Natural killer cell (primary cell): Measurements from ENCODE around the gene SLC22A17. TPM values are rescaled to one million over a fixed set of nuclear protein-coding genes. Genes with fewer than 3 reads are reported as not detected.

Source experiments
- ATAC-seq, 3 donors: fragments of 150-1000 bp in 2 of 3; fragments of 200-7000 bp in 1 of 3; cut with Tn5 transposase; 1 replicate in 1 of 3; 2 replicates in 2 of 3; pipeline ENCODE4 v1.10.0; 2021; ENCODE audit warnings: mild to moderate bottlenecking in 2 of 3, moderate library complexity in 2 of 3
- DNase-seq, 2 donors: peaks; one replicate each; pipeline versions ENCODE4 v3.0.0 to v3.0.0-alpha.2; 2013 to 2021; ENCODE audit warnings: mixed read lengths in 1 of 2
- H3K27ac ChIP-seq: one replicate; pipeline ENCODE4 v1.5.1; 2013; ENCODE audit warnings: mild to moderate bottlenecking, low read length
- H3K27me3 ChIP-seq: one replicate; pipeline ENCODE4 v1.6.1; 2013; ENCODE audit warnings: low read length; ENCODE audit not compliant: control insufficient read depth, insufficient read depth
- H3K36me3 ChIP-seq: one replicate; pipeline ENCODE4 v1.6.1; 2013; ENCODE audit warnings: low read length; ENCODE audit not compliant: control insufficient read depth, insufficient read depth
- H3K4me1 ChIP-seq: one replicate; pipeline ENCODE4 v1.6.1; 2013; ENCODE audit warnings: low read length; ENCODE audit not compliant: control insufficient read depth, insufficient read depth
- H3K4me3 ChIP-seq: one replicate; pipeline ENCODE4 v1.5.1; 2013; ENCODE audit warnings: low read length
- H3K9me3 ChIP-seq: one replicate; pipeline ENCODE4 v1.6.1; 2013; ENCODE audit warnings: low read length; ENCODE audit not compliant: control insufficient read depth, insufficient read depth
- H3K27ac Mint-ChIP-seq, 2 donors: one replicate each; pipeline ENCODE4 v1.8.0; 2022; ENCODE audit warnings: mild to moderate bottlenecking in 2 of 2, mixed read lengths in 2 of 2, moderate library complexity in 1 of 2
- H3K27me3 Mint-ChIP-seq, 2 donors: one replicate each; pipeline ENCODE4 v1.8.0; 2022; ENCODE audit warnings: low read depth in 2 of 2, mixed read lengths in 2 of 2
- H3K36me3 Mint-ChIP-seq: one replicate; pipeline ENCODE4 v1.8.0; 2022; ENCODE audit warnings: mixed read lengths
- H3K4me1 Mint-ChIP-seq, 2 donors: one replicate each; pipeline ENCODE4 v1.8.0; 2022; ENCODE audit warnings: mixed read lengths in 2 of 2
- H3K4me3 Mint-ChIP-seq: one replicate; pipeline ENCODE4 v1.8.0; 2022; ENCODE audit warnings: mild to moderate bottlenecking, moderate library complexity, mixed read lengths
- H3K9me3 Mint-ChIP-seq, 2 donors: one replicate each; pipeline ENCODE4 v1.8.0; 2022; ENCODE audit warnings: mixed read lengths in 2 of 2
- WGBS: methylation state at CpG from one replicate; pipeline ENCODE4 v1.1.7; 2013; ENCODE audit warnings: missing lambda C conversion rate; ENCODE audit not compliant: insufficient coverage; 5-methylcytosine and 5-hydroxymethylcytosine counted together
- intact Hi-C: fragments of 100-400 bp; cut with micrococcal nuclease; formaldehyde crosslinking; loops from one replicate; pipeline ENCODE4 v1.14.2; 2022
- total RNA-seq, 4 donors: library from RNA; stranded (reverse); fragments of 120-200 nt in 1 of 4; gene quantifications; one replicate each; pipeline versions ENCODE4 v1.2.3 to v1.2.4, GENCODE V29; 2013 to 2022
- TF ChIP-seq, protein P1 (sequence below): fragments of 200-600 bp; IDR thresholded peaks from one replicate; pipeline ENCODE4 v1.8.0; 2022; ENCODE audit warnings: antibody characterized with exemption

The SLC22A17 gene
- total RNA-seq, 3 donors from 2014 or later (not counting 1 experiment from before 2014, with no cell fraction given) = 0.28 to 1.00 TPM; not detected in 1

DNA sequence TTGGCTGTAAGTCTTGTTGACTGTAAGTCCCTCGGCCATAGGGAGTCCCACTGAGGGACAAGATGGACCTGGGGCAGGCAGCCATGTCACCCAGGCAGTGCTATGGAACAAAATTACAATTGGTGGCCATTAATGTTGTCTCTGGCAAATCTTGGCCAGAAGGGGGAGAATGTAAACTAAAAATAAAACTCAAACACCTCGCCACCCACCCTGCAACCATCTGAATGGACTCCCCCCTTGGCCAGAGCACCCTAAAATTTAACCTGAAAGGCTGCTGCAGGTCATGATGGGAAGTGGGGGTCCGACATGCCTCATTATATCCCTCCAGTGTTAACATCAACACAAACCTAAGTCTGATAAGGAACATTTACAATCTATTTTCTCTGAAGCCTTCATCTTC is 8.2 kb downstream of the SLC22A17 start:
- H3K27ac Mint-ChIP-seq = no peak overlapping the region
- TF ChIP-seq, protein P1, sequence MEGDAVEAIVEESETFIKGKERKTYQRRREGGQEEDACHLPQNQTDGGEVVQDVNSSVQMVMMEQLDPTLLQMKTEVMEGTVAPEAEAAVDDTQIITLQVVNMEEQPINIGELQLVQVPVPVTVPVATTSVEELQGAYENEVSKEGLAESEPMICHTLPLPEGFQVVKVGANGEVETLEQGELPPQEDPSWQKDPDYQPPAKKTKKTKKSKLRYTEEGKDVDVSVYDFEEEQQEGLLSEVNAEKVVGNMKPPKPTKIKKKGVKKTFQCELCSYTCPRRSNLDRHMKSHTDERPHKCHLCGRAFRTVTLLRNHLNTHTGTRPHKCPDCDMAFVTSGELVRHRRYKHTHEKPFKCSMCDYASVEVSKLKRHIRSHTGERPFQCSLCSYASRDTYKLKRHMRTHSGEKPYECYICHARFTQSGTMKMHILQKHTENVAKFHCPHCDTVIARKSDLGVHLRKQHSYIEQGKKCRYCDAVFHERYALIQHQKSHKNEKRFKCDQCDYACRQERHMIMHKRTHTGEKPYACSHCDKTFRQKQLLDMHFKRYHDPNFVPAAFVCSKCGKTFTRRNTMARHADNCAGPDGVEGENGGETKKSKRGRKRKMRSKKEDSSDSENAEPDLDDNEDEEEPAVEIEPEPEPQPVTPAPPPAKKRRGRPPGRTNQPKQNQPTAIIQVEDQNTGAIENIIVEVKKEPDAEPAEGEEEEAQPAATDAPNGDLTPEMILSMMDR = no peak
- Histone ChIP-seq H3K9me3 (no peaks in the 10 kb centered on the region), H3K36me3 (no peaks in the 10 kb centered on the region), H3K4me1 (no peaks in the 10 kb centered on the region), H3K4me3 (no peak overlapping the region), H3K27me3 (no peaks in the 10 kb centered on the region), H3K27ac (no peak overlapping the region)
- H3K36me3 Mint-ChIP-seq = no peaks in the 10 kb centered on the region
- no peak for DNase-seq
- intact Hi-C loops = no loop called here
- H3K4me1 Mint-ChIP-seq = no peaks in the 10 kb centered on the region
- WGBS = 86% methylated on average over 2 of the region's 3 CpGs
- no peak overlapping the region for H3K4me3 Mint-ChIP-seq
- H3K27me3 Mint-ChIP-seq = peaks cover 18% of the 10 kb centered on the region in 2 donors
- H3K9me3 Mint-ChIP-seq = no peaks in the 10 kb centered on the region
- no peak for ATAC-seq

DNA sequence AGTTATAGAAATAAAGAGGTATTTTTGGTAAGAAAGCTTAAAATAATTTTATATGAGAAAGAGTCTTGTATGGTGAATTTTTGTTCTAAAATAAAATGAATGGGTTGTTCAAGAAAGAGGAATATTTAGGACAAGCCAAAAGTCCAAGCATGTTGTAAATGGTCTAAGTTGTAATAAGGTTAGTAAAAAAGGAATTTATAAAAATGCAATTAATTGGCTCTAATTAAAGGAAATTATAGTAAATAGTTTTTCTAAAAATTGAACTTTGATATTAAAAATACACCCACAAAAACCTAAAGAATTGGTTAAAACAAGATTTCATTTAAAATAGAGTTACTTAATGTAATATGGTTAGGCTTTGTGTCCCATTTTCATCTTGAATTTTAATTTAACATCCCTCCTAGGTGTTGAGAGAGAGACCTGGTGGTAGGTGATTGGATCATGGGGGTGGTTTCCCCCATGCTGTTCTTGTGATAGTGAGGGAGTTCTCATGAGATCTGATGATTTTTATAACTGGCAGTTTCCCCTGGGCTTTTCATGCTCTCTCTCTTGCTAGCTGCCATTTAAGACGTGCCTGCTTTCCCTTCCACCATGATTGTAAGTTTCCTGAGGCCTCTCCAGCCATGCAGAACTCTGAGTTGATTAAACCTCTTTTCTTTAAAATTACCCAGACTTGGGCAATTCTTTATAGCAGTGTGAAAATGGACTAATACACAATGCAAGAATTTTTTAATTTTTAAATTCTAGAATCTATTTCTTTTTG is 13.0 kb downstream of the SLC22A17 start:
- ATAC-seq (no peak), DNase-seq (no peak)
- Histone ChIP-seq H3K9me3 (no peaks in the 10 kb centered on the region), H3K36me3 (no peaks in the 10 kb centered on the region), H3K27ac (no peak overlapping the region), H3K4me1 (no peaks in the 10 kb centered on the region), H3K4me3 (no peak overlapping the region), H3K27me3 (no peaks in the 10 kb centered on the region)
- Mint-ChIP-seq H3K4me3 (no peak overlapping the region), H3K27ac (no peak overlapping the region), H3K9me3 (no peaks in the 10 kb centered on the region), H3K27me3 (peaks cover 18 to 44% of the 10 kb centered on the region in 2 donors), H3K36me3 (no peaks in the 10 kb centered on the region), H3K4me1 (no peaks in the 10 kb centered on the region)
- TF ChIP-seq, protein P1 = no peak
- 75% methylated on average over 1 of the region's 1 CpG for WGBS
- intact Hi-C loops = no loop called here

DNA sequence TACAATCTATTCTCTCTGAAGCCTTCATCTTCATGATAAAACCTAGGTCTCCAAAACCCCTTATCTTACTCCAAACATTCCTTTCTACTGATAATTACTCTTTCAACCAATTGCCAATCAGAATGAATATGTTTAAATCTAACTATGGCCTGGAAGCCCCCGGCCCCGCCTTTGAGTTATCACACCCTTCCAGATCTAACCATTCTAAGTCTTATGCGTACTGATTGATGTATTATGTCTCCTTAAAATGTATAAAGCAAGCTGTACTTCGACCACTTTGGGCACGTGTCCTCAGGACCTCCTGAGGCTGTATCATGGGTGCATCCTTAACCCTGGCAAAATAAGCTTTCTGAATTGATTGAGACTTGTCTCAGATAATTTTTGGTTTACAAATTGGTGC is 17.1 kb downstream of the SLC22A17 start:
- no peaks in the 10 kb centered on the region for H3K36me3 ChIP-seq
- H3K27ac Mint-ChIP-seq = no peak overlapping the region
- no peak overlapping the region for H3K27ac ChIP-seq
- H3K9me3 ChIP-seq = no peaks in the 10 kb centered on the region
- H3K27me3 Mint-ChIP-seq = peaks cover 13 to 40% of the 10 kb centered on the region in 2 donors
- TF ChIP-seq, protein P1 = no peak
- WGBS = 90% methylated on average over 5 of the region's 5 CpGs
- no peaks in the 10 kb centered on the region for H3K4me1 ChIP-seq
- no peak overlapping the region for H3K4me3 Mint-ChIP-seq
- H3K4me3 ChIP-seq = no peak overlapping the region
- no peaks in the 10 kb centered on the region for H3K9me3 Mint-ChIP-seq
- no peaks in the 10 kb centered on the region for H3K4me1 Mint-ChIP-seq
- no peaks in the 10 kb centered on the region for H3K27me3 ChIP-seq
- intact Hi-C loops = no loop called here
- DNase-seq = no peak
- no peaks in the 10 kb centered on the region for H3K36me3 Mint-ChIP-seq
- ATAC-seq = no peak
